ENCODE results near the gene SLX1A.
A peak's percentile ranks its signal among the peaks of the same experiment; 100 is the strongest.
"Not testable (repeated sequence)": the region's sequence is repeated elsewhere in the genome, so short reads cannot be mapped to it uniquely, and the experiment has no call there.

Gene SLX1A

DNA sequence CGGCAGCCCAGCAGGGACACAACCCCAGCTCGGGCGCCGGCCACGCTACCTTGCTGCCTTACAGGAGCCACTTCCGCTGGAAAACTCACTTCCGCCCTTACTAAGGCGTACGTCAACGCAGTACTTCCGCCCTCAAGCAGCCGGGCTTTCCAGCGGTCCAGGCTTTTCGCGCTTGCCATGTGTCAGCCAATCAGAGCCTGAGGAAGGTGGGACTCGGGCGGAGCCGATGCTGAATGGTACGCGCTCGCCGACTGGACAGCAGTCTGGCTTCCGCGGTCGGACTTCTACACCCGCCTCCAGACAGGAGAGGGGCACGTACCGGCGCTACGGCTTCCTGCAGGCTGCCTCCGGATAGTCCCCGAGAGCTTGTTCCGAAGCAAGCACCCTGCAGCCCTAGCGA lies at the start of gene SLX1A, which contains the start of gene BOLA2B:
TSS of gene SLX1A (plus strand) at position 261 of the 400 bp plus-strand sequence. CDS start 210 bp downstream, outside the sequence.
TSS of gene BOLA2B (minus strand) at position 52 of the 400 bp plus-strand sequence. CDS start 71 bp downstream, outside the sequence.
- not testable (repeated sequence) for DNase-seq

DNA sequence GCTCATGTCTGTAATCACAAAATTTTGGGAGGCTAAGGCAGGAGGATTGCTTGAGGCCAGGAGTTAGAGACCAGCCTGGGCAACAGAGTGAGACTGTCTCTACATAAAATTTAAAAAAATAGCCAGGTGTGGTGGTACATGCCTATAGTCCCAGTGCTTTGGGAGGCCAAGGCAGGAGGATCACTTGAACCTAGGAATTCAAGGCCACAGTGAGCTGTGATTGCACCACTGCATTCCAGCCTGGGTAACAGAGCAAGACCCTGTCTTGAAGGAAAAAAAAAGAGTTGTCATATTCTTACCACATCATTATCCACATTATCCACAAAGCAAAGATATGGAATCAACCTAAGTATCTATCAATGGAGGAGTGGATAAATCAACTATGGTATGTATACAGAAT lies 49.7 kb upstream of the SLX1A start:
- no peak for DNase-seq

DNA sequence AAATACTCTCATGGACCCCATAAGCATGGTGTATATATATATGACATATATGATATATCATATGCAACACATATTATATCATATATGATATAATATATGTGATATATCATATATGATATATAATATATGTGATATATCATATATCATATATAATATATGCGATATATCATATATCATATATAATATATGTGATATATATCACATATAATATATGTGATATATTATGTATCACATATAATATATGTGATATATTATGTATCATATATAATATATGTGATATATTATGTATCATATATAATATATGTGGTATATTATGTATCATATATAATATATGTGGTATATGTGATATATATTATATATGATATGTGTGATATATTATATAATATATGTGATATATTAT lies 48.8 kb upstream of the SLX1A start:
- no peak for DNase-seq

DNA sequence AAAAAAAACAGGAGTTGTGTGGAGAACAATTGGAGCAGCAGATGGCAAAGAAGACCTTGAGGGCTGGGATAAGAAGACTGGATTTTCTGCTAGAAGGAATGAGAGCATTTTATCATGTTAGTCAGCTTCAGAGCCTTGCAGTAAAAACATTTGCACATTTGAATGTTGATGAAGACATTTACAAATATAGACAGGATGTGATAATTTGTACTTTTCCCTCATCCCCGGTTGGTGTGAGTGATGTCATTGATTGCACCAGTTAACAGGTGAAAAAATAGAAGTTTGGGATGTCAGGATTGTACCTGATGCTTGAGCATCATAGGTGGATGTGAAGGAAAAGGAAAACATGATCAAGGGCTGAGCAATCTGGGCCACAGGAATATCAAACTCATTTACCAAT lies 48.0 kb upstream of the SLX1A start:
- DNase-seq: no peak

DNA sequence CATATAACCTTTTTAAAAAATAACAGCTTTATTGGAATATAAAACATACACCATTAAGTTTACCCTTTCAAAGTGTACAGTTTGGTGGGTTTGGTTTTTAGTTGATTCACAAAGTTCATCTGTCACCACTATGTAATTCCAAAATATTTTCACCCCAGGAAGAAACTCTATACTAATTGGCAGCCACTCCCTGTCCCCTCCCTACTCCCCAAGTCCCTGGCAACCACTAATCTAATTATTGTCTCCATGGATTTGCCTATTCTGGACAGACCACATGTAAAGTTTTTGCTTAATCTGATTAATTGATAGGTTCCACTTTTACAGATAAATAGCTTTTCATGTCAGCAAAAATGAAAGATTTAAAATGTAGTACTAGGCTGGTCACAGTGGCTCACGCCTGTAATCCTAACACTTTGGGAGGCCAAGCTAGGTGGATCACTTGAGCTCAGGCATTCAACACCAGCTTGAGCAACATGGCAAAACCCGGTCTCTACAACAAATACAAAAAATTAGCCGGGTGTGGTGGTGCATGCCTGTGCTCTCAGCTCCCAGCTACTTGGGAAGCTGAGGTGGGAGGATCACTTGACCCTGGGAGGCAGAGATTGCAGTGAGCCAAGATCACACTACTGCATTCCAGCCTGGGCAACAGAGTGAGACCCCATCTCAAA lies 45.7 kb upstream of the SLX1A start:
- no peak for DNase-seq

GRCh38 chr16:30149250-30149930 lies 44.3 kb upstream of the SLX1A start:
- DNase-seq: no peak

- no peak for DNase-seq
Measured at GRCh38 chr16:30151091-30151490, 42.6 kb upstream of the SLX1A start.

- no peak for DNase-seq
Measured at GRCh38 chr16:30152517-30152916, 41.2 kb upstream of the SLX1A start.

GRCh38 chr16:30155188-30155587 lies 38.5 kb upstream of the SLX1A start:
- DNase-seq: no peak

GRCh38 chr16:30157214-30157613 lies 36.5 kb upstream of the SLX1A start:
- no peak for DNase-seq

DNA sequence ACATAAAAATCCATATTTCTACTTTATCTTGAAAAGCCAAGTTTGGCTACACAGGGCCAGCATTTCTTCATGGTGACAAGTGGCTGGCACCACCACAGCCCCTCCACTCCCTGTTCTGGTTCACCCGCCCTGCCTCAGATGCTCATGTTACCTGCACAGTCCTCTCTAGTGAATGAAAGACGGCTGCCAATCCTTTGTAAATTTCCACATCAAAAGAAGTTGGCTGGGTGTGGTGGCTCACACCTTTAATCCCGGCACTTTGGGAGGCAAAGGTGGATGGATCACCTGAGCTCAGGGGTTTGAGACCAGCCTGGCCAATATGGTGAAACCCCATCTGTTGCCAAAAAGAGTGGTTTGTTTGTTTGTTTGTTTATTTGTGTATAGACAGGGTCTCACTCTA lies 30.1 kb upstream of the SLX1A start:
- no peak for DNase-seq

DNA sequence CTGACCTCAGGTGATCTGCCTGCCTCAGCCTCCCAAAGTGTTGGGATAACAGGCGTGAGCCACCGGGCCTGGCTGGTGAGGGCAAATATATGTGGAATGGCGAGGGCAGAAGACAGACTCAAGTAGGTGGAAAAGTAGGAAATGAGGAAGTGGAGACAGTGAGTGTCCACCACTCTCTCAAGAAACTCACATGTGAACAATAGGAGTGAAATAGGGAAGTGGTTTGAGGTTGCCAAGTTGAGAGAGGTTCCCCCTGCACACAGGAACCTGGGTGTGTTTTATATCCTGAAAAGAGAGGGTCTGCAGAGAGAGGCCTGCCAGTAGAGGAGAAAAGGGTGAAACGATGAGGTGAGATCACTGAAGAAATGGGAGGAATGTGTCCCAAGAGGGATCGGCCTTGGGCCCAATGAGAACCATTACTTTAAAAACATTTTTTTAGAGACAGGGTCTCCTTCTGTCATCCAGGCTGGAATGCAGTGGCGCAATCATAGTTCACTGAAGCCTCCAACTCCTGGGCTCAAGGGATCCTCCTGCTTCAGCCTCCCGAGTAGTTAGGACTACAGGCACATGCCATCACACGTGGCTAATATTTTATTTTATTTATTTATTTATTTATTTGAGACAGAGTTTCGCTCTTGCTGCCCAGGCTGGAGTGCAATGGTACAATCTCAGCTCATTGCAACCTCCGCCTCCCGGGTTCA lies 27.3 kb upstream of the SLX1A start:
- DNase-seq: no peak

GRCh38 chr16:30168746-30169145 lies 24.9 kb upstream of the SLX1A start:
- not testable (repeated sequence) for DNase-seq

DNA sequence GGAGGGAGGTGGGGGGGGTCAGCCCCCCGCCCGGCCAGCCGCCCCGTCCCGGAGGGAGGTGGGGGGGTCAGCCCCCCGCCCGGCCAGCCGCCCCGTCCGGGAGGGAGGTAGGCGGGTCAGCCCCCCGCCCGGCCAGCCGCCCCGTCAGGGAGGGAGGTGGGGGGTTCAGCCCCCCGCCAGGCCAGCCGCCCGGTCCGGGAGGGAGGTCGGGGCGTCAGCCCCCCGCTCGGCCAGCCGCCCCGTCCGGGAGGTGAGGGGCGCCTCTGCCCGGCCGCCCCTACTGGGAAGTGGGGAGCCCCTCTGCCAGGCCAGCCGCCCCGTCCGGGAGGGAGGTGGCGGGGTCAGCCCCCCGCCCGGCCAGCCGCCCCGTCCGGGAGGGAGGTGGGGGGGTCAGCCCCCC lies 24.3 kb upstream of the SLX1A start:
- not testable (repeated sequence) for DNase-seq

GRCh38 chr16:30170145-30170544 lies 23.5 kb upstream of the SLX1A start:
- not testable (repeated sequence) for DNase-seq

GRCh38 chr16:30173054-30173453 lies 20.6 kb upstream of the SLX1A start:
- DNase-seq: no peak

- not testable (repeated sequence) for DNase-seq
Measured at GRCh38 chr16:30176876-30177275, 16.8 kb upstream of the SLX1A start.

DNA sequence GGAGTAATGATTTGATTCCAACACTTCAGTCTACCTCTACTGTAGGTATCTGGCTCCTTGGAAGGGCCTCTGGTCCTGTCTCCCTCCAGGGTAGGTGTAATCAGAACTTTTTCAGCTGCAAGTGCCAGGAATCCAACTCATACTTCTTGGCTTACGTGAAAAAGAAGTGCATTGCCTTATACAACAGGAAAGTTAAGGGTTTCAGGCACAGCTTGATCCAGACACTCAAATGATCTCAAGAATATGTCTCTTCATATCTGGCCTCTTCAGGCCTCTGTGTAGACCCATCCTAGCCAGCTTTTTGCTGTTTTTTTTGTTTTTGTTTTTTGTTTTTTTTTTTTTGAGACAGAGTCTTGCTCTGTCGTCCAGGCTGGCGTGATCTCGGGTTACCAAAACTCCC lies 14.5 kb upstream of the SLX1A start:
- DNase-seq: no peak

- DNase-seq: no peak
Measured at GRCh38 chr16:30179931-30180330, 13.7 kb upstream of the SLX1A start.

GRCh38 chr16:30180741-30181140 lies 12.9 kb upstream of the SLX1A start:
- no peak for DNase-seq

GRCh38 chr16:30183233-30184095 lies 10.2 kb upstream of the SLX1A start, which contains the start of gene CORO1A:
Gene CORO1A, plus strand, starts transcription at chr16:30183602. Its CDS starts 1,608 bp downstream, at chr16:30185210.
- peak; percentile 22 for DNase-seq

DNA sequence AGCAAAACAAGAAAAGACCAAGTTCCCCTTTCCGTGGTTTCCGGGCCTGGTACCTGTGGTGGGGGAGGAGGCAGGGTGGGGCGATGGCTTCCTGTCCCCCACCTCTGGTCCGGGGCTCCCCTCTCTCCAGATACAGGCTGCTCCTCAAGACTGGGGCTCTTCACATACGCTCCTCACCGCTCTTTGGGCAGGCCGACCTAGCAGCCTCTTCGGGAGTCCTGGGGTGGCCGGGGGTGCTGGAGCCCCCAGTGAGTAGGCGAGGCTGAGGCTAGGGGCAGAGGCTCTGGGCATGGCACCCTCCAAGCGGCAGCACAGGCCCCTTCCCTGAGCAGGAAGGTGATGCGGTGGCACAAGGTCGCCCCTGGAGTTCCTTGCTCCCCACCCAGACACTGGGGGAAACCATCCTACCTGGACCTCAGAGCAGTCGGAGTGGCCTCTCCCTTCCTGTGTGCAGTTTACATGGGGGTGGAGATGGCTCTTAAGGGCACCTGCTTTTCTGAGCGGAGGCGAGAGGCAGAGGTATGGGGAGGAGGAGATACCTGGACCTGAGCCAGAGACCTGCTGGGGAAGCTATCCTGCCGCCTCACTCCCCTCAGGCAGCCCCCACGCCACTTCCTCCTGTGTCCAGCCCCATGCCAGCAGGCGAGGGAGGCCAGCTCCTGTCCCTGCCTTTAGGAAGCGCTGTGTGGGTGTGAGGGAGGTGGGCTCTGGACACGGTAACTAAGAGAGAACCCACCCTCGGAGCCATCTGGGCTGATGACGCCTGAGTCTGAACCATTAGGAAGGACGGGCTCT lies 9.4 kb upstream of the SLX1A start:
- DNase-seq: peak; percentile 31

Measured in NCI-H2029 treated with DMSO at 0.1 percent for 48 hours (cell line).